CD14-positive monocyte (primary cell): ENCODE measurements around the gene PAFAH1B1. TPM values are rescaled to one million over a fixed set of nuclear protein-coding genes. Genes with fewer than 3 reads are reported as not detected.
A peak's percentile ranks its signal among the peaks of the same experiment; 100 is the strongest.

Experiments used
- DNase-seq, 3 donors: peaks; one replicate each; pipeline ENCODE4 v3.0.0-alpha.2; 2011 to 2022
- H2AFZ ChIP-seq: 2 replicates; pipeline ENCODE4 v1.6.0; 2012; ENCODE audit warnings: mild to moderate bottlenecking, low read depth, low read length, inconsistent platforms; ENCODE audit not compliant: insufficient read depth, poor library complexity, severe bottlenecking
- H3K27ac ChIP-seq, 2 donors: 1 replicate in 1 of 2; 2 replicates in 1 of 2; pipeline ENCODE4 v1.5.1; 2012 to 2013; ENCODE audit warnings: low read length in 2 of 2, control low read depth in 1 of 2, inconsistent platforms in 1 of 2, low read depth in 1 of 2, mild to moderate bottlenecking in 1 of 2
- H3K27me3 ChIP-seq, 2 donors: one replicate each; pipeline versions ENCODE4 v1.6.0 to v1.6.1; 2011 to 2013; ENCODE audit warnings: low read length in 2 of 2; ENCODE audit not compliant: control insufficient read depth in 2 of 2, insufficient read depth in 2 of 2
- H3K36me3 ChIP-seq, 2 donors: replicated peaks in 1 of 2; 1 replicate in 1 of 2; 2 replicates in 1 of 2; pipeline versions ENCODE4 v1.5.1 to v1.6.1; 2012 to 2013; ENCODE audit warnings: low read length in 2 of 2, control low read depth in 1 of 2, inconsistent platforms in 1 of 2, mild to moderate bottlenecking in 1 of 2; ENCODE audit not compliant: insufficient read depth in 2 of 2, control insufficient read depth in 1 of 2
- H3K4me1 ChIP-seq, 2 donors: 1 replicate in 1 of 2; 2 replicates in 1 of 2; pipeline versions ENCODE4 v1.5.1 to v1.6.1; 2012 to 2013; ENCODE audit warnings: low read length in 2 of 2, control low read depth in 1 of 2, inconsistent platforms in 1 of 2, mild to moderate bottlenecking in 1 of 2, moderate library complexity in 1 of 2; ENCODE audit not compliant: insufficient read depth in 2 of 2, control insufficient read depth in 1 of 2
- H3K4me2 ChIP-seq: replicated peaks from 2 replicates; pipeline ENCODE3; 2012; ENCODE audit warnings: low read length, moderate library complexity, mild to moderate bottlenecking; ENCODE audit not compliant: poor library complexity, severe bottlenecking; ENCODE audit errors: extremely low read depth
- H3K4me3 ChIP-seq, 3 experiments: fragments of 200-600 bp in 1 of 3; sonication (generic) in 1 of 3; replicated peaks in 1 of 3; 1 replicate in 2 of 3; 2 replicates in 1 of 3; pipeline ENCODE4 v1.5.1; 2011 to 2013; ENCODE audit warnings: low read length in 3 of 3, mild to moderate bottlenecking in 3 of 3, control low read depth in 2 of 3, low read depth in 2 of 3, inconsistent platforms in 1 of 3, moderate library complexity in 1 of 3
- H3K79me2 ChIP-seq: 2 replicates; pipeline ENCODE4 v1.6.0; 2012; ENCODE audit warnings: mild to moderate bottlenecking, control low read depth, inconsistent platforms, low read length, moderate library complexity; ENCODE audit not compliant: insufficient read depth
- H3K9ac ChIP-seq: 2 replicates; pipeline ENCODE4 v1.6.0; 2017; ENCODE audit warnings: low read length, mild to moderate bottlenecking; ENCODE audit not compliant: insufficient read depth, poor library complexity, severe bottlenecking
- H3K9me3 ChIP-seq, 2 donors: replicated peaks in 1 of 2; 1 replicate in 1 of 2; 2 replicates in 1 of 2; pipeline versions ENCODE4 v1.5.1 to v1.6.1; 2012 to 2013; ENCODE audit warnings: low read length in 2 of 2, control low read depth in 1 of 2; ENCODE audit not compliant: control insufficient read depth in 1 of 2, insufficient read depth in 1 of 2
- H4K20me1 ChIP-seq: 2 replicates; pipeline ENCODE4 v1.6.0; 2012; ENCODE audit warnings: mild to moderate bottlenecking, low read length, control low read depth, moderate library complexity; ENCODE audit not compliant: insufficient read depth
- H3K27ac Mint-ChIP-seq, 7 donors: one replicate each; pipeline ENCODE4 v1.8.0; 2020; ENCODE audit warnings: mild to moderate bottlenecking in 7 of 7, mixed read lengths in 7 of 7, moderate library complexity in 6 of 7, inconsistent platforms in 2 of 7
- H3K27me3 Mint-ChIP-seq, 3 donors: one replicate each; pipeline ENCODE4 v1.8.0; 2021 to 2022; ENCODE audit warnings: low read depth in 3 of 3, mild to moderate bottlenecking in 3 of 3, mixed read lengths in 3 of 3, moderate library complexity in 3 of 3, inconsistent platforms in 1 of 3
- H3K36me3 Mint-ChIP-seq, 2 donors: one replicate each; pipeline ENCODE4 v1.8.0; 2020; ENCODE audit warnings: mixed read lengths in 2 of 2, inconsistent platforms in 1 of 2, mild to moderate bottlenecking in 1 of 2
- H3K4me1 Mint-ChIP-seq: one replicate; pipeline ENCODE4 v1.8.0; 2020; ENCODE audit warnings: mild to moderate bottlenecking, mixed read lengths
- H3K4me3 Mint-ChIP-seq, 2 donors: one replicate each; pipeline ENCODE4 v1.8.0; 2020; ENCODE audit warnings: mild to moderate bottlenecking in 2 of 2, mixed read lengths in 2 of 2, moderate library complexity in 1 of 2
- H3K9me3 Mint-ChIP-seq, 7 donors: one replicate each; pipeline ENCODE4 v1.8.0; 2020 to 2022; ENCODE audit warnings: mixed read lengths in 7 of 7, mild to moderate bottlenecking in 6 of 7, moderate library complexity in 6 of 7, inconsistent platforms in 2 of 7
- WGBS: methylation state at CpG from one replicate; pipeline ENCODE4 v1.1.5; 2013; ENCODE audit warnings: missing lambda C conversion rate; ENCODE audit not compliant: insufficient coverage; 5-methylcytosine and 5-hydroxymethylcytosine counted together
- intact Hi-C, 2 donors: fragments of 100-400 bp; cut with micrococcal nuclease; formaldehyde crosslinking; loops; one replicate each; pipeline versions ENCODE4 v1.15.0 to v1.15.1; 2023
- polyA minus RNA-seq: library from RNA; depleted of rRNA, polyadenylated mRNA; stranded (reverse); fragments of >200 nt; gene quantifications from 2 replicates; pipeline ENCODE4 v1.2.3, GENCODE V29; 2012
- polyA plus RNA-seq, 3 donors: library from polyadenylated mRNA; depleted of rRNA in 1 of 3; unstranded in 2 of 3; stranded (reverse) in 1 of 3; fragments of 300-500 nt in 2 of 3; fragments of >200 nt in 1 of 3; fragmentation: Illumina TruSeq in 2 of 3; gene quantifications; 1 replicate in 2 of 3; 2 replicates in 1 of 3; pipeline ENCODE4 v1.2.3, GENCODE V29; 2012 to 2021
- total RNA-seq, 12 experiments: library from RNA in 1 of 12; stranded (reverse) in 1 of 12; fragments of 120-200 nt in 1 of 12; gene quantifications; one replicate each; pipeline ENCODE4 v1.2.4 and lab custom pipeline; 2013 to 2026; ENCODE audit warnings: mixed read lengths in 6 of 12, inconsistent platforms in 1 of 12
- TF ChIP-seq, protein P1 (sequence below): fragments of 200-600 bp; IDR thresholded peaks from one replicate; pipeline ENCODE4 v1.8.0; 2022; ENCODE audit warnings: antibody characterized with exemption, mild to moderate bottlenecking

PAFAH1B1 gene
- total RNA-seq (2013) = 79.4 TPM
- polyA plus RNA-seq (10 to 100 TPM in 2 of 3 donors, 1 to 10 TPM in 1; 9.1 to 51.8 (median 17.1) TPM), polyA minus RNA-seq (18.3 and 22.9 TPM in 2 replicates), total RNA-seq (lab: John Stamatoyannopoulos, UW) (164 to 352 (median 233) reads per million in 11 experiments)

DNA sequence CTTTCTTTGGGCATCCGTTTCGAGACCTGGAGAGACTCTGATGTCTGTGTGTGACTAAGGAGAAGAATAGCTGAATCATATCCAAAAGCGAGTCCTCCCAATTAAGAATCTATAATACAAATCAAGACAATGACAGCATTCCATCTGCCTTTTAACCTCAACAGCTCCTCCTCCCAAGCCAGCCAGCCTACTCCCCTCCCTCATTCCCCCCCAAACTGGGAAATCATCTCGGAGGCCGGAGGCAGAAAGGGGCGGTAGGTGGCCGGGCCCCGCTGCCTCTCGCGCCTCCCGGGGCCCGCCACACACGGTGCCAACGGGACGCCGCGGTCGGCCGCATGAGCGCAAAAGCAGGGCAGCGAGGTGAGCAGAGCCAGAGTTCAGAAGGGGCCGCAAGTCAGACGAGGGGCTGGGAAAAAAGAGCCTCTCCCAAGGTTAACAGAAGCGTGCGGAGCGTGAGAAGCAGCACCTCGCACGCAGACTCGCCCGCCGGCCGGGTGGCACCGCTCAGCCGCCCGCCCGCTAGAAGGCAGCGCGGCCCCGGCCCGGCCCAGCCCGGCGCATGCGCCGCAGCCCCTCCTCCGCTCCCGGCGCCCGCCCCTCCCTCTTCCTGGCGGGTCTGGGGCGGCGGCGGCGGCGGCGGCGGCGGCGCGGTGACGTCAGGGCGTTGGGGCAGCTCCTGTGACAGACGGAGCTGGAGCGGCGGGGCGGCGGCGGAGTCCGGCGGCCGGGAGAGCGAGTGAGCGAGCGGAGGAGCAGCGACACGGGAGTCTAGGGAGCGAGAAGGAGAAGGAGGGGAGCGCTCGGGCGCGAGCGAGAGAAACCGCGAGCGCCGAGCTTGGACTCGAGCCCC lies at the start of gene PAFAH1B1:
Gene PAFAH1B1, plus strand, starts transcription at position 684 of the 850 bp plus-strand sequence. CDS start 44,635 bp downstream, outside the sequence.
- intact Hi-C loops = loop anchor here in 1 of 2 donors (2.0 to 5.0 kb wide), 2 partner anchors 81 to 82 kb away; partner anchors contain the start of gene METTL16
- Histone ChIP-seq H3K9me3 (no peaks in the 10 kb centered on the region), H3K9ac (peak within 1 kb of the TSS; percentile 96), H3K27me3 (no peaks in the 10 kb centered on the region), H4K20me1 (peaks cover 40% of the 10 kb centered on the region), H3K4me2 (peak within 1 kb of the TSS; percentile 97), H3K4me3 (peak within 1 kb of the TSS; percentile 92 to 98 (median 97)), H2AFZ (peak within 1 kb of the TSS; percentile 97), H3K4me1 (peaks cover 25 to 36% of the 10 kb centered on the region in 2 donors), H3K36me3 (no peaks in the 10 kb centered on the region), H3K79me2 (peaks cover 44% of the 10 kb centered on the region), H3K27ac (peak within 1 kb of the TSS; percentile 95 to 97)
- Mint-ChIP-seq H3K27ac (peak within 1 kb of the TSS; percentile 84 to 98 (median 96)), H3K27me3 (peaks cover 0 to 4% (median 3%) of the 10 kb centered on the region in 3 donors), H3K9me3 (no peaks in the 10 kb centered on the region), H3K36me3 (peaks cover 0 to 2% of the 10 kb centered on the region in 2 donors), H3K4me1 (peaks cover 36% of the 10 kb centered on the region), H3K4me3 (peak within 1 kb of the TSS; percentile 91 to 94)
- TF ChIP-seq, protein P1, sequence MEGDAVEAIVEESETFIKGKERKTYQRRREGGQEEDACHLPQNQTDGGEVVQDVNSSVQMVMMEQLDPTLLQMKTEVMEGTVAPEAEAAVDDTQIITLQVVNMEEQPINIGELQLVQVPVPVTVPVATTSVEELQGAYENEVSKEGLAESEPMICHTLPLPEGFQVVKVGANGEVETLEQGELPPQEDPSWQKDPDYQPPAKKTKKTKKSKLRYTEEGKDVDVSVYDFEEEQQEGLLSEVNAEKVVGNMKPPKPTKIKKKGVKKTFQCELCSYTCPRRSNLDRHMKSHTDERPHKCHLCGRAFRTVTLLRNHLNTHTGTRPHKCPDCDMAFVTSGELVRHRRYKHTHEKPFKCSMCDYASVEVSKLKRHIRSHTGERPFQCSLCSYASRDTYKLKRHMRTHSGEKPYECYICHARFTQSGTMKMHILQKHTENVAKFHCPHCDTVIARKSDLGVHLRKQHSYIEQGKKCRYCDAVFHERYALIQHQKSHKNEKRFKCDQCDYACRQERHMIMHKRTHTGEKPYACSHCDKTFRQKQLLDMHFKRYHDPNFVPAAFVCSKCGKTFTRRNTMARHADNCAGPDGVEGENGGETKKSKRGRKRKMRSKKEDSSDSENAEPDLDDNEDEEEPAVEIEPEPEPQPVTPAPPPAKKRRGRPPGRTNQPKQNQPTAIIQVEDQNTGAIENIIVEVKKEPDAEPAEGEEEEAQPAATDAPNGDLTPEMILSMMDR = no peak
- peak; percentile 79 to 95 (median 89) for DNase-seq
- WGBS = 0% methylated on average over 70 of the region's 86 CpGs

DNA sequence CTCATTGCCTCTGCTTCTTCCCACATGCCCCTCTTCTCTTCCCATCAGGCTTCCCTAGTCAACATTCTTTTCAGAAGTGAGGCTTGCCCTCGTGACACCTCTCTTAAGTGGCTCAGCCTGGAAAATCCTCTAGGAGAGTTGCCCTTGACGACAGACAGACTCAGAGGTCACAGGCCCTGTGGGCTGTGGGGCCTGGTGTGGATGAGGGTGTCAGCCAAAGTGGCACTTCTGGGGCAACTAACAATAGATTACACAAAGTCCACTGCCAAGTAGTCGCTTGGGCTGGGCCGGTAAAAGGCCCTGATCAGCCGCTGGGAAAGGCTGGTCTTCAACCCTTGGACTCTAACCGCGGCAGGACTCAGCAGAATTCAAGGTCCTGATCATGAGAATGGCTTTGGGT lies 48.1 kb upstream of the PAFAH1B1 start:
- Mint-ChIP-seq H3K27ac (peak overlapping the region in 1 of 7 donors; percentile 37), H3K4me1 (peaks cover 8% of the 10 kb centered on the region), H3K9me3 (peaks cover 0 to 4% (median 0%) of the 10 kb centered on the region in 7 donors), H3K36me3 (no peaks in the 10 kb centered on the region), H3K27me3 (peaks cover 4 to 9% (median 8%) of the 10 kb centered on the region in 3 donors), H3K4me3 (no peak overlapping the region)
- no peak for DNase-seq
- no peaks in the 10 kb centered on the region for H4K20me1 ChIP-seq
- H3K27me3 ChIP-seq = no peaks in the 10 kb centered on the region
- H3K4me2 ChIP-seq = no peak overlapping the region
- no peaks in the 10 kb centered on the region for H3K9me3 ChIP-seq
- H3K9ac ChIP-seq = no peak overlapping the region
- 97% methylated on average over 5 of the region's 7 CpGs for WGBS
- H3K4me3 ChIP-seq = no peak overlapping the region
- intact Hi-C loops = no loop called here
- peaks cover 3 to 5% of the 10 kb centered on the region in 2 donors for H3K4me1 ChIP-seq
- no peaks in the 10 kb centered on the region for H3K36me3 ChIP-seq
- H2AFZ ChIP-seq = no peak overlapping the region
- TF ChIP-seq, protein P1 = no peak
- H3K27ac ChIP-seq = no peak overlapping the region
- no peaks in the 10 kb centered on the region for H3K79me2 ChIP-seq
